T-cell (primary cell): Measurements from ENCODE around the gene CARMIL1. TPM values are rescaled to one million over a fixed set of nuclear protein-coding genes. Genes with fewer than 3 reads are reported as not detected.

Source experiments
- ATAC-seq, 4 experiments: fragments of 200-7000 bp in 3 of 4; fragments of 150-1000 bp in 1 of 4; cut with Tn5 transposase; replicated peaks in 1 of 4; 1 replicate in 3 of 4; 2 replicates in 1 of 4; pipeline ENCODE4 v1.10.0; 2021; ENCODE audit warnings: moderate library complexity in 3 of 4, mild to moderate bottlenecking in 2 of 4, moderate number of reproducible peaks in 1 of 4
- CTCF ChIA-PET, 2 donors: fragments of 300-600 bp; sonication (Branson Sonifier 250); formaldehyde crosslinking; loops; one replicate each; lab custom pipeline; 2022; ENCODE audit warnings: antibody characterized with exemption in 2 of 2; lab: Charles Lee
- POLR2A ChIA-PET, 2 donors: fragments of 300-600 bp; sonication (Branson Sonifier 250); formaldehyde crosslinking; loops; one replicate each; lab custom pipeline; 2022; ENCODE audit warnings: antibody characterized with exemption in 2 of 2; lab: Charles Lee
- DNase-seq, 35 experiments: peaks; one replicate each; pipeline versions ENCODE4 v3.0.0 to v3.0.0-alpha.2; 2013 to 2023
- H3K27ac ChIP-seq: one replicate; pipeline ENCODE4 v1.5.1; 2013; ENCODE audit warnings: low read length
- H3K27me3 ChIP-seq, 2 experiments: replicated peaks in 1 of 2; 1 replicate in 1 of 2; 2 replicates in 1 of 2; pipeline versions ENCODE4 v1.6.1 to v1.7.0; 2013; ENCODE audit warnings: low read length in 1 of 2, mixed read lengths in 1 of 2; ENCODE audit not compliant: control insufficient read depth in 2 of 2, insufficient read depth in 2 of 2; ENCODE audit errors: extremely low read depth in 1 of 2
- H3K36me3 ChIP-seq, 2 donors: 1 replicate in 1 of 2; 2 replicates in 1 of 2; pipeline versions ENCODE4 v1.6.1 to v1.7.0; 2013; ENCODE audit warnings: low read length in 1 of 2; ENCODE audit not compliant: control insufficient read depth in 2 of 2, insufficient read depth in 1 of 2; ENCODE audit errors: extremely low read depth in 1 of 2
- H3K4me1 ChIP-seq, 2 experiments: 1 replicate in 1 of 2; 2 replicates in 1 of 2; pipeline versions ENCODE4 v1.6.1 to v1.7.0; 2013; ENCODE audit warnings: low read length in 2 of 2, mixed read lengths in 1 of 2; ENCODE audit not compliant: insufficient read depth in 2 of 2, control insufficient read depth in 1 of 2; ENCODE audit errors: extremely low read depth in 1 of 2
- H3K4me3 ChIP-seq, 2 donors: 1 replicate in 1 of 2; 2 replicates in 1 of 2; pipeline versions ENCODE4 v1.5.1 to v1.7.0; 2013; ENCODE audit warnings: mild to moderate bottlenecking in 2 of 2, low read length in 1 of 2, moderate library complexity in 1 of 2; ENCODE audit not compliant: control insufficient read depth in 1 of 2; ENCODE audit errors: extremely low read depth in 1 of 2
- H3K9me3 ChIP-seq: 2 replicates; pipeline ENCODE4 v1.7.0; 2013
- H3K27ac Mint-ChIP-seq, 2 donors: one replicate each; pipeline ENCODE4 v1.8.0; 2020 to 2021; ENCODE audit warnings: mild to moderate bottlenecking in 2 of 2, mixed read lengths in 2 of 2
- H3K27me3 Mint-ChIP-seq, 2 donors: one replicate each; pipeline ENCODE4 v1.8.0; 2021 to 2022; ENCODE audit warnings: mixed read lengths in 2 of 2
- H3K36me3 Mint-ChIP-seq: one replicate; pipeline ENCODE4 v1.8.0; 2021; ENCODE audit warnings: mixed read lengths
- H3K4me1 Mint-ChIP-seq, 3 donors: one replicate each; pipeline ENCODE4 v1.8.0; 2020 to 2022; ENCODE audit warnings: mixed read lengths in 3 of 3, mild to moderate bottlenecking in 1 of 3
- H3K4me3 Mint-ChIP-seq, 3 donors: one replicate each; pipeline ENCODE4 v1.8.0; 2020 to 2022; ENCODE audit warnings: mild to moderate bottlenecking in 3 of 3, mixed read lengths in 3 of 3, moderate library complexity in 3 of 3
- H3K9me3 Mint-ChIP-seq, 3 donors: one replicate each; pipeline ENCODE4 v1.8.0; 2020 to 2022; ENCODE audit warnings: mixed read lengths in 3 of 3
- WGBS: methylation state at CpG from one replicate; pipeline ENCODE4 v1.1.5; 2013; ENCODE audit warnings: missing lambda C conversion rate; ENCODE audit not compliant: insufficient coverage; 5-methylcytosine and 5-hydroxymethylcytosine counted together
- total RNA-seq, 35 experiments: library from RNA in 6 of 35; stranded (reverse) in 6 of 35; fragments of 120-200 nt in 1 of 35; gene quantifications; one replicate each; pipeline versions ENCODE4 v1.2.1 to v1.2.4 and lab custom pipeline; 2013 to 2026

The CARMIL1 gene
- total RNA-seq, 5 donors from 2014 or later (not counting 1 experiment from before 2014, with no cell fraction given) = 4.0 to 11.6 (median 6.1) TPM

GRCh38 chr6:25623065-25623464 lies 343.9 kb downstream of the CARMIL1 start:
- no peaks in the 10 kb centered on the region for H3K4me1 ChIP-seq
- no peak for DNase-seq
- H3K27me3 ChIP-seq = peaks cover 0 to 6% of the 10 kb centered on the region in 2 experiments
- Mint-ChIP-seq H3K4me3 (no peak overlapping the region), H3K36me3 (peaks cover 6% of the 10 kb centered on the region), H3K9me3 (no peaks in the 10 kb centered on the region), H3K27ac (no peak overlapping the region), H3K27me3 (peaks cover 4 to 9% of the 10 kb centered on the region in 2 donors), H3K4me1 (no peaks in the 10 kb centered on the region)
- no peaks in the 10 kb centered on the region for H3K9me3 ChIP-seq
- no peak for ATAC-seq
- POLR2A ChIA-PET = interaction anchor here in 1 of 2 donors (0.6 kb wide), 1 partner anchor 9 kb away, joined by 3 read pairs; no protein-coding TSS in a partner anchor
- H3K27ac ChIP-seq = no peak overlapping the region
- 80% methylated on average over 1 of the region's 1 CpG for WGBS
- H3K4me3 ChIP-seq = no peak overlapping the region
- H3K36me3 ChIP-seq = no peaks in the 10 kb centered on the region
- CTCF ChIA-PET = interaction anchor here in 1 of 2 donors (0.5 kb wide), 1 partner anchor 75 kb away, joined by 4 read pairs; no protein-coding TSS in a partner anchor

DNA sequence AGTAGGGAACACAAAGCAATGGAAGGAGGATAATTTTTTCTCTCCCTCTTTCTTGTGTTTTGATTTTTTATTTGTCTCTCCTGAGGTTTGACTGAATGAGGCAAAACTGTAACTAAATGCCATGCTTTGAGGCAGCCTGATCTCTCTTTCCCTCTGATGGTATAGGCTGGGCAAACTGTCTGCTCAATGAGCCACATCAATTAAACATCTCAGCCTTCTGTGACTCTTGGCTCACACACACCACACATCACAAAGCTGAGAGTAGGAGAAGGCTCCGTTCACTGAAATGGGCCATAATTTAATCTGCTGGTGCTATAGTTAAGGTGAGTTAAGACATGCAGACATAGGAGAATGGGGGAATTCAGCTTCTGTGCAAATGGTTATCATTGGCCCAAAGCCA lies 344.7 kb downstream of the CARMIL1 start:
- Histone ChIP-seq H3K4me1 (no peaks in the 10 kb centered on the region), H3K9me3 (no peaks in the 10 kb centered on the region), H3K27me3 (peaks cover 0 to 9% of the 10 kb centered on the region in 2 experiments), H3K4me3 (no peak overlapping the region), H3K27ac (no peak overlapping the region), H3K36me3 (no peaks in the 10 kb centered on the region)
- no peak for DNase-seq
- ChIA-PET CTCF (interaction anchor here in 1 of 2 donors (0.6 kb wide), 1 partner anchor 259 kb away, joined by 4 read pairs; no protein-coding TSS in a partner anchor), POLR2A (no interaction called here)
- Mint-ChIP-seq H3K27me3 (peaks cover 7 to 10% of the 10 kb centered on the region in 2 donors), H3K4me3 (no peak overlapping the region), H3K4me1 (no peaks in the 10 kb centered on the region), H3K27ac (no peak overlapping the region), H3K36me3 (peaks cover 6% of the 10 kb centered on the region), H3K9me3 (no peaks in the 10 kb centered on the region)
- no peak for ATAC-seq
- 33% methylated on average over 1 of the region's 1 CpG for WGBS

DNA sequence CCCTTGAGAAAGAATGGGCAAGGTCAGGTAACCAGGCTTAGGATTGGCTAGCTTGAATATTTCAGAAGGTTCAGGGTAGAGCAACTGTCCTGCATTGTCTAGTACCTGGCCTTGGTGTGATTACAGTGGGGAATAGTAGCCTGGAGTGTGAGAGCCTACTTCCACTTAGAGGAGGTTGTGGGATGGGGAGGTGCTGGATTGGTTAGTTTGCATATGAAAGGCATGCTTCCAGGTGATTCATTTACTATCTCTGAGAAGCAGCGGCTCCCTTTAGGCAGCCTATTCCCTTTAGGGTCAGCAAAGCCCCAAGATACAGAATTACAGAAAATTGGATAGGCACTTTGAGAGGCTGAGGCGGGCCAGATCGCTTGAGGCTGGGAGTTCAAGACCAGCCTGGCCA lies 347.8 kb downstream of the CARMIL1 start:
- Mint-ChIP-seq H3K27me3 (peaks cover 21 to 32% of the 10 kb centered on the region in 2 donors), H3K9me3 (no peaks in the 10 kb centered on the region), H3K4me3 (no peak overlapping the region), H3K36me3 (no peaks in the 10 kb centered on the region), H3K27ac (no peak overlapping the region), H3K4me1 (no peaks in the 10 kb centered on the region)
- Histone ChIP-seq H3K9me3 (no peaks in the 10 kb centered on the region), H3K36me3 (no peaks in the 10 kb centered on the region), H3K4me3 (no peak overlapping the region), H3K4me1 (no peaks in the 10 kb centered on the region), H3K27ac (no peak overlapping the region), H3K27me3 (peaks cover 0 to 17% of the 10 kb centered on the region in 2 experiments)
- CTCF ChIA-PET = no interaction called here
- WGBS = 72% methylated on average over 3 of the region's 3 CpGs
- DNase-seq = no peak
- POLR2A ChIA-PET = no interaction called here
- no peak for ATAC-seq

- Mint-ChIP-seq H3K27ac (no peak overlapping the region), H3K4me3 (no peak overlapping the region), H3K4me1 (no peaks in the 10 kb centered on the region), H3K9me3 (no peaks in the 10 kb centered on the region), H3K36me3 (no peaks in the 10 kb centered on the region), H3K27me3 (peaks cover 25 to 38% of the 10 kb centered on the region in 2 donors)
- ChIA-PET POLR2A (no interaction called here), CTCF (interaction anchor here in 1 of 2 donors (0.6 kb wide), 1 partner anchor 62 kb away, joined by 3 read pairs; no protein-coding TSS in a partner anchor)
- H3K9me3 ChIP-seq = no peaks in the 10 kb centered on the region
- peaks cover 0 to 27% of the 10 kb centered on the region in 2 experiments for H3K27me3 ChIP-seq
- no peaks in the 10 kb centered on the region for H3K36me3 ChIP-seq
- WGBS = 80% methylated on average over 2 of the region's 4 CpGs
- no peak overlapping the region for H3K27ac ChIP-seq
- H3K4me3 ChIP-seq = no peak overlapping the region
- ATAC-seq = no peak
- no peaks in the 10 kb centered on the region for H3K4me1 ChIP-seq
- no peak for DNase-seq
Measured at GRCh38 chr6:25628471-25629197, 349.5 kb downstream of the CARMIL1 start.

GRCh38 chr6:25629198-25629576 lies 350.0 kb downstream of the CARMIL1 start:
- H3K4me1 ChIP-seq = no peaks in the 10 kb centered on the region
- Mint-ChIP-seq H3K4me3 (no peak overlapping the region), H3K27ac (no peak overlapping the region), H3K27me3 (peaks cover 28 to 42% of the 10 kb centered on the region in 2 donors), H3K9me3 (no peaks in the 10 kb centered on the region), H3K4me1 (no peaks in the 10 kb centered on the region), H3K36me3 (no peaks in the 10 kb centered on the region)
- DNase-seq (no peak), ATAC-seq (no peak)
- no peaks in the 10 kb centered on the region for H3K36me3 ChIP-seq
- ChIA-PET POLR2A (no interaction called here), CTCF (no interaction called here)
- WGBS = 82% methylated on average over 3 of the region's 4 CpGs
- H3K27me3 ChIP-seq = peaks cover 0 to 27% of the 10 kb centered on the region in 2 experiments
- H3K27ac ChIP-seq = no peak overlapping the region
- no peaks in the 10 kb centered on the region for H3K9me3 ChIP-seq
- no peak overlapping the region for H3K4me3 ChIP-seq

GRCh38 chr6:25630508-25631278 lies 351.5 kb downstream of the CARMIL1 start:
- no CpG with 5 or more reads among the region's 4 CpGs for WGBS
- Mint-ChIP-seq H3K9me3 (no peaks in the 10 kb centered on the region), H3K4me1 (no peaks in the 10 kb centered on the region), H3K36me3 (no peaks in the 10 kb centered on the region), H3K4me3 (no peak overlapping the region), H3K27me3 (peaks cover 35 to 47% of the 10 kb centered on the region in 2 donors), H3K27ac (no peak overlapping the region)
- ATAC-seq = no peak
- peaks cover 0 to 27% of the 10 kb centered on the region in 2 experiments for H3K27me3 ChIP-seq
- H3K36me3 ChIP-seq = no peaks in the 10 kb centered on the region
- H3K9me3 ChIP-seq = no peaks in the 10 kb centered on the region
- H3K4me3 ChIP-seq = no peak overlapping the region
- no peak overlapping the region for H3K27ac ChIP-seq
- ChIA-PET CTCF (no interaction called here), POLR2A (interaction anchor here in 1 of 2 donors (0.7 kb wide), 1 partner anchor 119 kb away, joined by 3 read pairs; no protein-coding TSS in a partner anchor)
- DNase-seq = no peak
- H3K4me1 ChIP-seq = no peaks in the 10 kb centered on the region
